IMR-90 (cell line): ENCODE data around the gene DDR1. TPM values are rescaled to one million over a fixed set of nuclear protein-coding genes. Genes with fewer than 3 reads are reported as not detected.

ENCODE experiments used
- ATAC-seq: fragments of 200-7000 bp; cut with Tn5 transposase; 2 replicates; pipeline ENCODE4 v1.9.1; 2020; ENCODE audit warnings: low read depth, mild to moderate bottlenecking, moderate library complexity
- BruUV-seq: library from RNA; stranded (reverse); fragments of 400-500 nt; replicated peaks from 2 replicates; lab custom pipeline; 2021; lab: Mats Ljungman, UMichigan
- CTCF ChIA-PET: fragments of 300-600 bp; formaldehyde crosslinking; extraction: SDS; loops from one replicate; lab custom pipeline; 2021; ENCODE audit warnings: antibody characterized with exemption; lab: Yijun Ruan, JAX
- POLR2A ChIA-PET: fragments of 300-600 bp; sonication (Branson Sonifier 250); formaldehyde crosslinking; loops from one replicate; lab custom pipeline; 2022; ENCODE audit warnings: antibody characterized with exemption; ENCODE audit not compliant: unreplicated experiment; lab: Charles Lee
- DNase-seq: peaks from one replicate; pipeline ENCODE4 v3.0.0; 2013
- H2AFZ ChIP-seq: replicated peaks from 2 replicates; pipeline ENCODE3; 2013; ENCODE audit warnings: low read length, mild to moderate bottlenecking; ENCODE audit not compliant: poor library complexity
- H2AK5ac ChIP-seq: 2 replicates; pipeline ENCODE4 v1.6.1; 2013; ENCODE audit warnings: low read depth, low read length, inconsistent platforms
- H2AK9ac ChIP-seq: replicated peaks from 2 replicates; pipeline ENCODE3; 2013; ENCODE audit warnings: mild to moderate bottlenecking, low read depth, low read length, moderate library complexity; ENCODE audit not compliant: poor library complexity
- H2BK120ac ChIP-seq: 2 replicates; pipeline ENCODE4 v1.6.1; 2013; ENCODE audit warnings: low read depth, low read length, inconsistent platforms
- H2BK15ac ChIP-seq: 3 replicates; pipeline ENCODE4 v1.6.1; 2013; ENCODE audit warnings: low read depth, low read length, inconsistent platforms
- H2BK20ac ChIP-seq: 2 replicates; pipeline ENCODE4 v1.6.1; 2013; ENCODE audit warnings: low read depth, mild to moderate bottlenecking, inconsistent platforms, low read length, moderate library complexity
- H2BK5ac ChIP-seq: 2 replicates; pipeline ENCODE4 v1.6.1; 2013; ENCODE audit warnings: mild to moderate bottlenecking, low read depth, low read length, inconsistent platforms; ENCODE audit not compliant: poor library complexity, severe bottlenecking
- H3K14ac ChIP-seq: replicated peaks from 2 replicates; pipeline ENCODE4 v1.6.1; 2013; ENCODE audit warnings: low read depth, low read length, inconsistent platforms
- H3K18ac ChIP-seq: 2 replicates; pipeline ENCODE4 v1.6.1; 2013; ENCODE audit warnings: low read depth, low read length, control low read depth
- H3K23ac ChIP-seq: 2 replicates; pipeline ENCODE4 v1.6.1; 2013; ENCODE audit warnings: low read depth, low read length, inconsistent platforms
- H3K27ac ChIP-seq: 2 replicates; pipeline ENCODE4 v1.5.1; 2013; ENCODE audit warnings: mild to moderate bottlenecking, control low read depth, low read length; ENCODE audit not compliant: insufficient read depth
- H3K27me3 ChIP-seq: 2 replicates; pipeline ENCODE4 v1.6.1; 2013; ENCODE audit warnings: low read length; ENCODE audit not compliant: control insufficient read depth, insufficient read depth
- H3K36me3 ChIP-seq: 2 replicates; pipeline ENCODE4 v1.6.1; 2013; ENCODE audit warnings: low read length, mixed read lengths; ENCODE audit not compliant: control insufficient read depth, insufficient read depth
- H3K4ac ChIP-seq: 2 replicates; pipeline ENCODE4 v1.6.1; 2013; ENCODE audit warnings: low read depth, low read length, inconsistent platforms
- H3K4me1 ChIP-seq: 2 replicates; pipeline ENCODE4 v1.6.1; 2013; ENCODE audit warnings: low read length, mixed read lengths; ENCODE audit not compliant: control insufficient read depth, insufficient read depth
- H3K4me2 ChIP-seq: 2 replicates; pipeline ENCODE4 v1.6.1; 2013; ENCODE audit warnings: low read depth, mild to moderate bottlenecking, control low read depth, low read length, moderate library complexity
- H3K4me3 ChIP-seq: 2 replicates; pipeline ENCODE4 v1.5.1; 2013; ENCODE audit warnings: low read depth, mild to moderate bottlenecking, control low read depth, low read length, moderate library complexity; ENCODE audit not compliant: insufficient read depth
- H3K56ac ChIP-seq: 2 replicates; pipeline ENCODE4 v1.6.1; 2013; ENCODE audit warnings: low read length, inconsistent platforms; ENCODE audit not compliant: insufficient read depth; ENCODE audit errors: extremely low read depth
- H3K79me1 ChIP-seq, 2 experiments: 2 replicates each; pipeline ENCODE4 v1.6.1; 2013; ENCODE audit warnings: low read length in 2 of 2, inconsistent platforms in 1 of 2, low read depth in 1 of 2
- H3K9ac ChIP-seq: 2 replicates; pipeline ENCODE4 v1.6.1; 2013; ENCODE audit warnings: low read depth, low read length, control low read depth
- H3K9me1 ChIP-seq: 2 replicates; pipeline ENCODE4 v1.6.1; 2013; ENCODE audit warnings: low read length, inconsistent platforms; ENCODE audit not compliant: insufficient read depth
- H3K9me3 ChIP-seq: 2 replicates; pipeline ENCODE4 v1.6.1; 2013; ENCODE audit warnings: low read length; ENCODE audit not compliant: control insufficient read depth, insufficient read depth
- H4K20me1 ChIP-seq: 2 replicates; pipeline ENCODE4 v1.6.1; 2013; ENCODE audit warnings: low read length, inconsistent platforms; ENCODE audit not compliant: insufficient read depth
- H4K5ac ChIP-seq: 2 replicates; pipeline ENCODE4 v1.6.1; 2013; ENCODE audit warnings: mild to moderate bottlenecking, low read depth, low read length, control low read depth
- H4K8ac ChIP-seq, 2 experiments: 2 replicates each; pipeline ENCODE4 v1.6.1; 2013; ENCODE audit warnings: low read depth in 2 of 2, low read length in 2 of 2, control low read depth in 1 of 2, inconsistent platforms in 1 of 2
- H4K91ac ChIP-seq: 2 replicates; pipeline ENCODE4 v1.6.1; 2013; ENCODE audit warnings: low read depth, low read length, inconsistent platforms; ENCODE audit not compliant: insufficient read depth
- BHLHE40 ChIP-seq: fragments of 150-350 bp; IDR thresholded peaks from 2 replicates; pipeline ENCODE4 v1.6.1; 2016; ENCODE audit warnings: mild to moderate bottlenecking, low read depth, low read length
- FOS ChIP-seq: fragments of 150-350 bp; IDR thresholded peaks from 2 replicates; pipeline ENCODE4 v1.6.1; 2016; ENCODE audit warnings: low read depth, low read length
- MXI1 ChIP-seq: IDR thresholded peaks from 2 replicates; pipeline ENCODE4 v1.6.1; 2012; ENCODE audit warnings: low read depth, mild to moderate bottlenecking, low read length, moderate library complexity, borderline replicate concordance
- POLR2A ChIP-seq: IDR thresholded peaks from 2 replicates; pipeline ENCODE4 v1.6.1; 2012; ENCODE audit warnings: mild to moderate bottlenecking, low read depth, low read length
- RAD21 ChIP-seq: IDR thresholded peaks from 2 replicates; pipeline ENCODE4 v1.6.1; 2012; ENCODE audit warnings: low read length, improper control_type of control experiment
- RCOR1 ChIP-seq: IDR thresholded peaks from 2 replicates; pipeline ENCODE4 v1.6.1; 2012; ENCODE audit warnings: mild to moderate bottlenecking, low read length, improper control_type of control experiment; ENCODE audit not compliant: insufficient replicate concordance
- RFX5 ChIP-seq: IDR thresholded peaks from 2 replicates; pipeline ENCODE4 v1.8.0; 2012; ENCODE audit warnings: low read depth, mild to moderate bottlenecking, low read length, moderate library complexity
- SMC3 ChIP-seq: fragments of 150-350 bp; IDR thresholded peaks from 2 replicates; pipeline ENCODE4 v1.6.1; 2016; ENCODE audit warnings: low read depth, mild to moderate bottlenecking, antibody characterized with exemption, low read length, moderate library complexity
- WGBS, 2 experiments: methylation state at CpG; one replicate each; pipeline versions ENCODE4 v1.1.5 to v1.1.7; 2013; ENCODE audit warnings: missing lambda C conversion rate in 2 of 2; ENCODE audit not compliant: insufficient read length in 1 of 2; ENCODE audit errors: extremely low coverage in 2 of 2; 5-methylcytosine and 5-hydroxymethylcytosine counted together
- dilution Hi-C: fragments of 300-500 bp; cut with HindIII; formaldehyde crosslinking; loops from one replicate; pipeline ENCODE4 v1.14.3; 2018; ENCODE audit warnings: low sequenced_read_pairs; ENCODE audit not compliant: unreplicated experiment
- in situ Hi-C: fragments of 300-500 bp; cut with MboI; formaldehyde crosslinking; loops from 3 replicates; pipeline ENCODE4 v1.14.3; 2019; ENCODE audit warnings: low sequenced_read_pairs, inconsistent platforms, mixed read lengths
- intact Hi-C: fragments of 100-400 bp; cut with micrococcal nuclease; formaldehyde crosslinking; loops from 2 replicates; pipeline ENCODE4 v1.10.0; 2022
- polyA plus RNA-seq, 3 experiments: library from polyadenylated mRNA; depleted of rRNA; stranded (reverse); fragments of >200 nt; gene quantifications; 2 replicates each; pipeline ENCODE4 v1.2.3, GENCODE V29; 2012; ENCODE audit warnings: low replicate concordance in 1 of 3
- total RNA-seq: library from RNA; depleted of rRNA; stranded (reverse); fragments of >200 nt; gene quantifications from 2 replicates; pipeline ENCODE4 v1.2.3, GENCODE V29; 2012
- TF ChIP-seq, protein P1 (sequence below): fragments of 150-350 bp; IDR thresholded peaks from 2 replicates; pipeline ENCODE4 v1.6.1; 2016; ENCODE audit warnings: low read depth, mild to moderate bottlenecking, low read length, moderate library complexity, borderline replicate concordance

Gene DDR1
- total and polyA plus RNA-seq, 2 of the 4 experiments (the other 2 are of a cell fraction) = 5.6 to 19.6 TPM

DNA sequence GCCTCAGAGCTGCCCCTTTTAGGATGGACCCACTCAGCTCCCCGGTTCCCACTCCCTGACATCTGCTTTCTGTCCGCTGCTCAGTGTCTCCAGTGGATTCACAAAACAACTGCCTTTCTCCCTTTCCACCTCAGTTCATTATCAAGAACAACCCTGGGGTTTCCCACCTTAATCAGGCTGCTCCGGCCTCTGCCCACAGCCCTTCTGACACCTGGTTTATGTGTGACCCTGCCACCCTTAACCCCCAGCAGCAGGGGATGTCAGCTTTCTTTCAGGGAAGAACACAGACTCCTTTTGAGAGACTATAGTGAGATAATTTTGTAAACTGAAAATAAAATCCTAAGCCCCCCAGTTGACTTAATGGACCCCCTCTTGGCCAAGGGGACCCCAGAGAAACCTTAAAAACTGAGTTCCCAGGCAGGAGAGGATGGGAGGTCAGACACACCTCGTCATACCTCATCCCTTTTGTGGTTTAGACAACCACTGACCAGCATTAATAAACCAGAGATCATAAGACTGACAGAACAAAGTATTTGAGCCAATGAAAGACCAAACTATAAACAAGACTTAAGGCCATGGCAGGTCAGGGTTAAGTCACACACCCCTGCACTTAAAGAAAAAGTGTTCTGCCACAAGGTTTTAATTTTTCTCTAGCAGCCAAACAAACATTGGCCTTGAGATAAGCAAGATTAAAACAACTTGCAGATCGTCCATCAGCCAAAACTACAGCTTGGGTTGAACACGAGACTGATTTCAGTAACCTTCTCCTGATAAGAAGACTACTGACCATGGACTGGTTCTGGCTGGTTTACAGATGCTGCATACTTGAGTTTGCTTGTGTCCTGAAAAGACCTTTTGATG is 42.4 kb upstream of the DDR1 start:
- CTCF ChIA-PET = interaction anchor here (1.1 kb wide), 1 partner anchor 19 kb away, joined by 3 read pairs; no protein-coding TSS in a partner anchor

More for the DNA sequence above, 42.4 kb upstream of the DDR1 start:
- H4K91ac ChIP-seq = peak overlapping the region; percentile 51; the same call in 1 of the 2 replicates
- H3K4me2 ChIP-seq = no peak overlapping the region
- H3K36me3 ChIP-seq = no peaks in the 10 kb centered on the region
- 0 out of 3 replicates have a peak overlapping the region, but pooled peaks have one; percentile 2 for H2BK15ac ChIP-seq
- no peak overlapping the region for H3K4me3 ChIP-seq
- dilution Hi-C loops = no loop called here
- H3K56ac ChIP-seq = no peak overlapping the region
- intact Hi-C loops = no loop called here
- no peak overlapping the region; the same call in 1 of the 2 replicates for H3K18ac ChIP-seq
- peaks cover 14% of the 10 kb centered on the region for H3K4me1 ChIP-seq
- 0 out of 4 replicates have a peak overlapping the region, but pooled peaks of 1 of the 2 experiments have one; percentile 8 for H4K8ac ChIP-seq
- POLR2A ChIA-PET = no interaction called here
- DNase-seq (peak; percentile 62), ATAC-seq (peak; percentile 12; the same call in 1 of the 2 replicates)
- H4K20me1 ChIP-seq = no peaks in the 10 kb centered on the region
- no peak overlapping the region for H3K23ac ChIP-seq
- H2AFZ ChIP-seq = no peak overlapping the region
- in situ Hi-C loops = no loop called here
- no peak overlapping the region for H2BK5ac ChIP-seq
- no peak overlapping the region for H3K14ac ChIP-seq
- no peaks in the 10 kb centered on the region for H3K9me3 ChIP-seq
- H2BK120ac ChIP-seq = peak overlapping the region; percentile 54; the same call in 1 of the 2 replicates
- peak overlapping the region; percentile 27; the same call in 1 of the 2 replicates for H3K4ac ChIP-seq
- no peaks in the 10 kb centered on the region for H3K79me1 ChIP-seq
- no peak overlapping the region for H3K9ac ChIP-seq
- no TSS peak for BruUV-seq
- TF ChIP-seq BHLHE40 (peak; percentile 43; the same call in 1 of the 2 replicates), RFX5 (no peak), SMC3 (no peak), RAD21 (no peak), FOS (no peak), RCOR1 (no peak), MXI1 (no peak), POLR2A (no peak)
- TF ChIP-seq, protein P1, sequence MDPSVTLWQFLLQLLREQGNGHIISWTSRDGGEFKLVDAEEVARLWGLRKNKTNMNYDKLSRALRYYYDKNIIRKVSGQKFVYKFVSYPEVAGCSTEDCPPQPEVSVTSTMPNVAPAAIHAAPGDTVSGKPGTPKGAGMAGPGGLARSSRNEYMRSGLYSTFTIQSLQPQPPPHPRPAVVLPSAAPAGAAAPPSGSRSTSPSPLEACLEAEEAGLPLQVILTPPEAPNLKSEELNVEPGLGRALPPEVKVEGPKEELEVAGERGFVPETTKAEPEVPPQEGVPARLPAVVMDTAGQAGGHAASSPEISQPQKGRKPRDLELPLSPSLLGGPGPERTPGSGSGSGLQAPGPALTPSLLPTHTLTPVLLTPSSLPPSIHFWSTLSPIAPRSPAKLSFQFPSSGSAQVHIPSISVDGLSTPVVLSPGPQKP = no peak
- H3K9me1 ChIP-seq = peaks cover 4% of the 10 kb centered on the region; the same call in 1 of the 2 replicates
- no peak overlapping the region; the same call in 1 of the 2 replicates for H4K5ac ChIP-seq
- H3K27ac ChIP-seq = peak overlapping the region; percentile 14; the same call in 1 of the 2 replicates
- H2BK20ac ChIP-seq = no peak overlapping the region; the same call in 1 of the 2 replicates
- H3K27me3 ChIP-seq = no peaks in the 10 kb centered on the region
- 20% methylated on average over 1 of the region's 6 CpGs; no CpG with 5 or more reads in 1 of the 2 experiments for WGBS, 2 experiments
- H2AK9ac ChIP-seq = no peak overlapping the region
- H2AK5ac ChIP-seq = peak overlapping the region; percentile 2; the same call in 1 of the 2 replicates
